Prostate gland (tissue), 2 donors: Measurements from ENCODE around the gene EFCAB3. TPM values are rescaled to one million over a fixed set of nuclear protein-coding genes. Genes with fewer than 3 reads are reported as not detected.

Experiments
- DNase-seq: peaks from one replicate; pipeline ENCODE4 v3.0.0-alpha.2; 2019; ENCODE audit warnings: low spot score
- H3K27ac ChIP-seq, 2 donors: fragments of 200-600 bp; sonication (generic); 2 replicates each; pipeline ENCODE4 v1.5.1; 2017 to 2019
- H3K27me3 ChIP-seq: fragments of 200-600 bp; sonication (generic); replicated peaks from 2 replicates; pipeline ENCODE4 v1.5.1; 2019; ENCODE audit not compliant: insufficient read depth
- H3K36me3 ChIP-seq, 2 donors: fragments of 200-600 bp; sonication (generic); 1 replicate in 1 of 2; 2 replicates in 1 of 2; pipeline versions ENCODE4 v1.5.1 to v1.8.1; 2017 to 2019
- H3K4me1 ChIP-seq: fragments of 200-600 bp; sonication (generic); replicated peaks from 2 replicates; pipeline ENCODE4 v1.5.1; 2019
- H3K4me3 ChIP-seq, 2 donors: fragments of 200-600 bp; sonication (generic); 2 replicates each; pipeline ENCODE4 v1.5.1; 2017 to 2019
- H3K9me3 ChIP-seq: fragments of 200-600 bp; sonication (generic); 2 replicates; pipeline ENCODE4 v1.5.1; 2017
- POLR2A ChIP-seq: fragments of 450-650 bp; IDR thresholded peaks from one replicate; pipeline ENCODE4 v1.6.1; 2016; ENCODE audit warnings: antibody characterized with exemption, mild to moderate bottlenecking
- POLR2AphosphoS5 ChIP-seq: sonication (generic); formaldehyde crosslinking; IDR thresholded peaks from one replicate; pipeline ENCODE4 v1.6.1; 2017; ENCODE audit warnings: antibody characterized with exemption
- WGBS: methylation state at CpG from one replicate; pipeline ENCODE4 v1.1.5; 2018; 5-methylcytosine and 5-hydroxymethylcytosine counted together
- intact Hi-C: fragments of 100-400 bp; cut with DNase I; formaldehyde crosslinking; loops from one replicate; pipeline ENCODE4 v1.14.2; 2022
- total RNA-seq, 2 donors: library from RNA; depleted of rRNA; stranded (reverse); fragments of >200 nt; gene quantifications; one replicate each; pipeline ENCODE4 v1.1.0, GENCODE V29; 2016
- TF ChIP-seq, protein P1 (sequence below), 4 experiments: fragments of 200-600 bp in 2 of 4; fragments of 450-650 bp in 2 of 4; sonication (generic) in 2 of 4; IDR thresholded peaks; 1 replicate in 3 of 4; 2 replicates in 1 of 4; pipeline ENCODE4 v1.5.1; 2016 to 2019; ENCODE audit warnings: antibody characterized with exemption in 4 of 4, mild to moderate bottlenecking in 2 of 4, moderate library complexity in 2 of 4

The EFCAB3 gene
- total RNA-seq = not detected

DNA sequence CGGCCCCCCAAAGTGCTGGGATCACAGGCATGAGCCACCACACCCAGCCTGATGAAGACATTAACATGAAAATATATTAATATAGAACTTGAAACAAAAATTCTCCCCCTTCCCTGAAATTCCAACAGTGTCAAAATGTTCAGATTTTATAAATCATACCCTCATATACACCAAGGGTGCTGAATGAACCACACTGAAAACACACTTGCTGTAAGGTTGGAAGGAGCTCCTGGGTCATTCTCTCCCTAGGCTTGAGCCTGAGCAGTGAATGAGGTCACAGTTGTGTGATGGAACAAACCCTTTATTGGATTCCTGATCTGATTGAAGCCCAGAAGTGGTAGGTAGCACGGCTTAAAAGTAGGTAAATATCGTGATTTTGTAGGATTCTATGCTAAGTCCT is at the start of gene EFCAB3:
TSS of gene EFCAB3 (plus strand) at position 301 of the 400 bp plus-strand sequence. CDS start 2,427 bp downstream, outside the sequence.
- Histone ChIP-seq H3K4me3 (no peak within 1 kb of the TSS), H3K27ac (no peak within 1 kb of the TSS), H3K9me3 (no peaks in the 10 kb centered on the region), H3K4me1 (no peaks in the 10 kb centered on the region), H3K27me3 (peaks cover 4% of the 10 kb centered on the region), H3K36me3 (no peaks in the 10 kb centered on the region)
- TF ChIP-seq, protein P1, sequence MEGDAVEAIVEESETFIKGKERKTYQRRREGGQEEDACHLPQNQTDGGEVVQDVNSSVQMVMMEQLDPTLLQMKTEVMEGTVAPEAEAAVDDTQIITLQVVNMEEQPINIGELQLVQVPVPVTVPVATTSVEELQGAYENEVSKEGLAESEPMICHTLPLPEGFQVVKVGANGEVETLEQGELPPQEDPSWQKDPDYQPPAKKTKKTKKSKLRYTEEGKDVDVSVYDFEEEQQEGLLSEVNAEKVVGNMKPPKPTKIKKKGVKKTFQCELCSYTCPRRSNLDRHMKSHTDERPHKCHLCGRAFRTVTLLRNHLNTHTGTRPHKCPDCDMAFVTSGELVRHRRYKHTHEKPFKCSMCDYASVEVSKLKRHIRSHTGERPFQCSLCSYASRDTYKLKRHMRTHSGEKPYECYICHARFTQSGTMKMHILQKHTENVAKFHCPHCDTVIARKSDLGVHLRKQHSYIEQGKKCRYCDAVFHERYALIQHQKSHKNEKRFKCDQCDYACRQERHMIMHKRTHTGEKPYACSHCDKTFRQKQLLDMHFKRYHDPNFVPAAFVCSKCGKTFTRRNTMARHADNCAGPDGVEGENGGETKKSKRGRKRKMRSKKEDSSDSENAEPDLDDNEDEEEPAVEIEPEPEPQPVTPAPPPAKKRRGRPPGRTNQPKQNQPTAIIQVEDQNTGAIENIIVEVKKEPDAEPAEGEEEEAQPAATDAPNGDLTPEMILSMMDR (IDR thresholded peaks at IDR 0.05) = no peak
- no peak for TF ChIP-seq POLR2A
- TF ChIP-seq POLR2AphosphoS5 = no peak
- WGBS = 81% methylated on average over 3 of the region's 3 CpGs
- no peak for DNase-seq
- intact Hi-C loops = no loop called here

- Histone ChIP-seq H3K27ac (no peak overlapping the region), H3K9me3 (no peaks in the 10 kb centered on the region), H3K27me3 (no peaks in the 10 kb centered on the region), H3K36me3 (no peaks in the 10 kb centered on the region), H3K4me1 (no peaks in the 10 kb centered on the region), H3K4me3 (no peak overlapping the region)
- intact Hi-C loops = no loop called here
- TF ChIP-seq, protein P1 (IDR thresholded peaks at IDR 0.05) = no peak
- TF ChIP-seq POLR2A (no peak), POLR2AphosphoS5 (no peak)
- DNase-seq = no peak
These were observed 43.8 kb upstream of the EFCAB3 start for GRCh38 chr17:62336527-62336926.

GRCh38 chr17:62343764-62344270 is 36.5 kb upstream of the EFCAB3 start:
- Histone ChIP-seq H3K27me3 (no peaks in the 10 kb centered on the region), H3K4me3 (no peak overlapping the region), H3K4me1 (no peaks in the 10 kb centered on the region), H3K36me3 (no peaks in the 10 kb centered on the region), H3K27ac (no peak overlapping the region), H3K9me3 (no peaks in the 10 kb centered on the region)
- WGBS = 34% methylated on average over 3 of the region's 3 CpGs
- intact Hi-C loops = no loop called here
- no peak for DNase-seq
- TF ChIP-seq POLR2AphosphoS5 (no peak), POLR2A (no peak)
- TF ChIP-seq, protein P1 (IDR thresholded peaks at IDR 0.05) = no peak

DNA sequence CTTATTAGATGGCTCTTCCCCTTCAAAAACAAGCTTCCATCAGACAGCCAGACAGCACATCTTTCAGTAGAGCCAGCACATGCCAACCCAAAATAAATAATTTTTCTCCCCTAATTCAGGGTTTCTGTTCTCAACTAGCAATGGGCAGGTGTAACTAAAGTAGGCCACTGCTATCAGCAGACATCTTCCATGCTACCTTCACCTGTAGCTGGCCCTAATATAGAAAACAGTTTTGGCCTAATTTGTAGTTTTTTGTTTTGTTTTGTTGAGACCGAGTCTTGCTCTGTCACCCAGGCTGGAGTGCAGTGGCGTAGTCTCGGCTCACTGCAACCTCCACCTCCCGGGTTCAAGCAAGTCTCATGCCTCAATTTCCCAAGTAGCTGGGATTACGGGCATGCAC is 29.2 kb upstream of the EFCAB3 start:
- intact Hi-C loops = no loop called here
- TF ChIP-seq, protein P1 (IDR thresholded peaks at IDR 0.05) = no peak
- no peak for TF ChIP-seq POLR2A
- no peak for TF ChIP-seq POLR2AphosphoS5
- H3K9me3 ChIP-seq = no peaks in the 10 kb centered on the region
- 98% methylated on average over 5 of the region's 5 CpGs for WGBS
- H3K27me3 ChIP-seq = no peaks in the 10 kb centered on the region
- no peak overlapping the region for H3K27ac ChIP-seq
- no peaks in the 10 kb centered on the region for H3K36me3 ChIP-seq
- no peak for DNase-seq
- H3K4me3 ChIP-seq = no peak overlapping the region
- no peaks in the 10 kb centered on the region for H3K4me1 ChIP-seq

GRCh38 chr17:62366191-62366590 is 14.2 kb upstream of the EFCAB3 start:
- TF ChIP-seq, protein P1 (IDR thresholded peaks at IDR 0.05) = no peak
- no peak for TF ChIP-seq POLR2A
- TF ChIP-seq POLR2AphosphoS5 = no peak
- no peak overlapping the region for H3K27ac ChIP-seq
- no peak for DNase-seq
- 69% methylated on average over 2 of the region's 2 CpGs for WGBS
- H3K36me3 ChIP-seq = no peaks in the 10 kb centered on the region
- no peak overlapping the region for H3K4me3 ChIP-seq
- intact Hi-C loops = no loop called here
- H3K4me1 ChIP-seq = no peaks in the 10 kb centered on the region
- no peaks in the 10 kb centered on the region for H3K9me3 ChIP-seq
- H3K27me3 ChIP-seq = no peaks in the 10 kb centered on the region
